OCI-LY3 (cell line): ENCODE measurements around the gene SMIM26.

Experiments used
- EZH2phosphoT487 ChIP-seq: fragments of 200-600 bp; shearing (Covaris generic); IDR thresholded peaks from 2 replicates; pipeline ENCODE4 v1.6.1; 2018; ENCODE audit warnings: antibody characterized with exemption, mixed run types, low read depth
- TF ChIP-seq, protein P1 (sequence below): fragments of 200-600, 300-600 bp; sonication (generic); IDR thresholded peaks from 2 replicates; pipeline ENCODE4 v1.5.1; 2014; ENCODE audit warnings: antibody characterized with exemption, low read length, low read depth

DNA sequence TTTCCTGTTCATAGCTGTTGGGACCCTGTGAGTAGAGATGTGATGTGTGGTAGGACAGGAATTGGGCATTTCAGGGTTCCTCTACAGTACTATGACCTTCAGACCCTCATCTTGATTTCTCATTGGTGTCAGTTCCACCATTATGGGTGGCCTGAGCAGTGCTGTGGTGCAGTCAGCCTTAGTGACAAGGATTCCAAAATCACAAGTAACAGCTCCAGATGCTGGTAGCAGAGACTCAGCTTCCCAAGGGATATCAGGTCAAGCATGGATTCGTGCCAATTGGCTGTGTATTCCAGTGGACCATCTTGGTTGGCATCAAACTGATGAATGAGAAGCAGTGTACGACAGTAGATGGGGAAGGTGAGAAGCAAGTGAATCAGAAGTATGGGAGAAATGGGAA is 3.8 kb downstream of the SMIM26 start:
- TF ChIP-seq, protein P1, sequence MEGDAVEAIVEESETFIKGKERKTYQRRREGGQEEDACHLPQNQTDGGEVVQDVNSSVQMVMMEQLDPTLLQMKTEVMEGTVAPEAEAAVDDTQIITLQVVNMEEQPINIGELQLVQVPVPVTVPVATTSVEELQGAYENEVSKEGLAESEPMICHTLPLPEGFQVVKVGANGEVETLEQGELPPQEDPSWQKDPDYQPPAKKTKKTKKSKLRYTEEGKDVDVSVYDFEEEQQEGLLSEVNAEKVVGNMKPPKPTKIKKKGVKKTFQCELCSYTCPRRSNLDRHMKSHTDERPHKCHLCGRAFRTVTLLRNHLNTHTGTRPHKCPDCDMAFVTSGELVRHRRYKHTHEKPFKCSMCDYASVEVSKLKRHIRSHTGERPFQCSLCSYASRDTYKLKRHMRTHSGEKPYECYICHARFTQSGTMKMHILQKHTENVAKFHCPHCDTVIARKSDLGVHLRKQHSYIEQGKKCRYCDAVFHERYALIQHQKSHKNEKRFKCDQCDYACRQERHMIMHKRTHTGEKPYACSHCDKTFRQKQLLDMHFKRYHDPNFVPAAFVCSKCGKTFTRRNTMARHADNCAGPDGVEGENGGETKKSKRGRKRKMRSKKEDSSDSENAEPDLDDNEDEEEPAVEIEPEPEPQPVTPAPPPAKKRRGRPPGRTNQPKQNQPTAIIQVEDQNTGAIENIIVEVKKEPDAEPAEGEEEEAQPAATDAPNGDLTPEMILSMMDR, result no peak
- TF ChIP-seq EZH2phosphoT487, result no peak
